NT2/D1 (cell line): ENCODE results near the gene NAALADL2.

Experiments
- DNase-seq: peaks from one replicate; pipeline ENCODE4 v3.0.0-alpha.2; 2011; ENCODE audit warnings: low read depth, low spot score
- H3K27me3 ChIP-seq: 2 replicates; pipeline ENCODE4 v1.6.0; 2011; ENCODE audit warnings: mild to moderate bottlenecking; ENCODE audit not compliant: insufficient read length, insufficient read depth
- H3K36me3 ChIP-seq: 2 replicates; pipeline ENCODE4 v1.6.1; 2011; ENCODE audit warnings: mild to moderate bottlenecking, low read length, mixed read lengths; ENCODE audit not compliant: insufficient read depth, insufficient read length
- H3K4me1 ChIP-seq: 2 replicates; pipeline ENCODE4 v1.5.1; 2011; ENCODE audit not compliant: insufficient read depth, insufficient read length
- H3K4me3 ChIP-seq: 2 replicates; pipeline ENCODE4 v1.5.1; 2011; ENCODE audit warnings: low read depth; ENCODE audit not compliant: insufficient read length
- H3K9ac ChIP-seq: 2 replicates; pipeline ENCODE4 v1.6.0; 2011; ENCODE audit warnings: low read depth; ENCODE audit not compliant: insufficient read length
- H3K9me3 ChIP-seq: 2 replicates; pipeline ENCODE4 v1.5.1; 2011; ENCODE audit warnings: mild to moderate bottlenecking, low read length; ENCODE audit not compliant: insufficient read depth
- SUZ12 ChIP-seq: IDR thresholded peaks from 2 replicates; pipeline ENCODE4 v1.6.1; 2011; ENCODE audit not compliant: insufficient read length, insufficient read depth; ENCODE audit errors: extremely low read depth
- YY1 ChIP-seq: IDR thresholded peaks from 2 replicates; pipeline ENCODE4 v1.6.1; 2011; ENCODE audit not compliant: insufficient read length, insufficient read depth
- ZNF274 ChIP-seq: IDR thresholded peaks from 2 replicates; pipeline ENCODE4 v1.6.1; 2011; ENCODE audit warnings: mild to moderate bottlenecking, low read depth, low read length

Gene NAALADL2

DNA sequence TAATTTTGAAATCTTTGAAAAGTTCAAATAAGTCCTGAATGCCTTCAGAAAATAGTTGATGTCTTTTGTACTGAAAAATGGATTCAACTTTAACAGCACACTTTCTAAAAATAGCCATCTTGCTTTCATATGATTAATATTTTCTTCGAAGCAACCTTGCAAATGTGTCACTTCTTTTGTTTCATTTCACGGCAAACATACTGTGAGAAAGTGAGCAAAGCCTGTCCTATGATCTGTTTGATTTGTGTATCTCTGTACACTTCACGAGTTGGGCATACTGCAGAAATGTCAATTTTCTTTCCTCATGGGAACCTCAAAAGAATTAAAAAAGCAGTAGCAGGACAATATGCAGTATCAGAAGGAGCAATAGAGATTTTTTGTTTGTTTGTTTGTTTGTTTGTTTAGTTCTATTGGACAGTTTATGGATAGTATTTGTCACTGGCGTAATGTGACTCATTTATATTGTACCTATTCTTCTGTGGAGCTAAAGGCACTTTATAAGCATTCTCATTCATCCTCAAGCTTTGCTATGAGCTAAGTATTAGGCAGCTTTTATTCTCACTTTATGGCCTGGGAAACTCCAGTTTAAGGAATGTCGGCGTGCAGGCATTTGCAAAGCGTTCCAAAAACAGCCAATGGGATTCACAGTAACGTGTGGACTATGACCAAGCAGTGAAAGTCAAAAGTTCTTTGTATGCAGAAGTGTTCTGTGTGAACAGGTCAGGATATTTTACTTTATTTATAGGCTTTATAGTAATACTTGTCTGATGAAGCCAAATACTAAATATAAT lies 572.0 kb downstream of the NAALADL2 start:
- DNase-seq: no peak
- Histone ChIP-seq H3K9ac (no peak overlapping the region), H3K36me3 (no peaks in the 10 kb centered on the region), H3K4me1 (no peaks in the 10 kb centered on the region), H3K27me3 (no peaks in the 10 kb centered on the region), H3K9me3 (no peaks in the 10 kb centered on the region), H3K4me3 (no peak overlapping the region)
- TF ChIP-seq YY1 (no peak), ZNF274 (no peak), SUZ12 (no peak)

DNA sequence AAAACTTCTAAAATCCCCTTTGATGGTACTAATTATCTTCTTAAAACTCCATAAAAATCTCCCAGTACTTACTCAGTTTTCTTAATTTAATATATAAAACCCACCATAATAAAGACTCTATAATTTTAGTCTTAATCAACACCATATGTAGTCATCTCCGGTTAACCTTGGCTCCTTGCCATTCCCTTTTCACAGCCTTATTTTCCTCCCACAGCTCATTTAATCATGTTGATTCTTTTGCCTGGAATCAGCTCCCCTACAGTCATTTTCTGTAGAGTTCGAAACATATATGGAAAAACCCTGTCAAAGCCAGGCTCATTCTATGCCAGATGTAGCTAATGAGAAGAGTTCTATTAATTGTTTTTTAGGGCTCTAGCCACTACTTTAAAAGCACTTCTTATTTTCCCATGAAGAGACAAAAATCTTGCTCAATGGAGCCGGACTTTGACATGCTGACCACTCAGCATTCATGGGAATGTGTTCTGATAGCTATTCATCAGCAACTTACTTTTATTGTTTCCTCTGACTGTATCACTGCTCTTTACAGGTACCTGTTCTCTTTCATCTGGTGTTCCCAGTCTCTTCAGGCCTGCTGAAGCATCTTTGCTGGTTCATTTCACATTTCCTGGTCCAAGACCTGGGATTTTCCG lies 573.4 kb downstream of the NAALADL2 start:
- DNase-seq: no peak
- H3K36me3 ChIP-seq: no peaks in the 10 kb centered on the region
- TF ChIP-seq YY1: no peak
- H3K4me3 ChIP-seq: no peak overlapping the region
- no peaks in the 10 kb centered on the region for H3K27me3 ChIP-seq
- H3K9me3 ChIP-seq: no peaks in the 10 kb centered on the region
- H3K4me1 ChIP-seq: no peaks in the 10 kb centered on the region
- H3K9ac ChIP-seq: no peak overlapping the region

DNA sequence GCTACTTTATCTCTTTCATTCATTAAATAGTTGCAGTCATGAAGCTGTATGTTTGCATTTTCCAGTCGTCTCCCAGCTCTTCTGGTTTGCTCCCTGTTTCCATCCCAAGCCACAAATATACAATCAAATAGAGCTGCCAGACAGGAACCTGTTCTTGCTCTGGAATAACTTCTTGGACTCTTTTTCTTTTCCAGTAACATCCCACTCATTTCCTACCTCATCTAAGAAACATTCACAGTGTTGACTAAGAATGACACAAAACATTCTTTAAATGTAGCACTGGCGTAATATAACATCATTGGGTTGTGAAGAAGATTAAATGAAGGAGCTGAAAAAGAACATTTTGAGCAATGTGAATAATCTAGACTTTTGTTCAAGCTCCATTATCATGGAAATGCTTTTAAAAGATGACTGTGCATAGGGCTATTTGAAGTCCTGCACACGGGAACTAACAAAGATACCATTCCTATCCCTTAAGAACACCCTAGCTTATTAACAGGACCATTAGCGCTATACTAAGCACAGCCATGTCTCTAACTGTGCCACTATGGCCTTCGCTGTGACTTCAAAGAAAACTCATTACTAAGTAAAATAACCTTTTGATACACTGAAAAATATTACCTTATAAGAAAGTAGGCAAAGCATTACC lies 574.0 kb downstream of the NAALADL2 start:
- H3K9ac ChIP-seq: no peak overlapping the region
- no peak overlapping the region for H3K4me3 ChIP-seq
- H3K27me3 ChIP-seq: no peaks in the 10 kb centered on the region
- no peaks in the 10 kb centered on the region for H3K36me3 ChIP-seq
- H3K4me1 ChIP-seq: no peaks in the 10 kb centered on the region
- DNase-seq: no peak
- no peaks in the 10 kb centered on the region for H3K9me3 ChIP-seq
- no peak for TF ChIP-seq SUZ12
- no peak for TF ChIP-seq ZNF274
- no peak for TF ChIP-seq YY1

DNA sequence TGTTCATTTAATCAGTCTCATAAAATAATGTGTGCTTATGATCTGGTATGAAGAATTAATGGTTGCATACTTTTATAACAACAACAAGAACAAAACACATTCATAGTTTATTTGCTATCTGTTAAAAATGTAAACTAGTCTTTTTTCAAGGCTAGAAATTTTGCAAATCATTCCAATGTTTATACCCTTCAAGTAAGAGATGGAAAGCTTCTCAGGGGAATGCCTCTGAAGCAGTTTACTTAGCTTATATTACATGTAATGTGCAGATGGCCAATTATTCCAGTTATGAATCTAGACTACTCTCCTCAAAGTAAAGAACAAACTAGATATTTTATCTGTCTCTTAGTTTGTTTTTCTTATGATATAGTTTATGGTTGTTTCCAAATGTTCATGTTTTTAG lies 575.4 kb downstream of the NAALADL2 start:
- Histone ChIP-seq H3K4me1 (no peaks in the 10 kb centered on the region), H3K4me3 (no peak overlapping the region), H3K27me3 (no peaks in the 10 kb centered on the region), H3K9me3 (no peaks in the 10 kb centered on the region), H3K9ac (no peak overlapping the region), H3K36me3 (no peaks in the 10 kb centered on the region)
- TF ChIP-seq YY1 (no peak), SUZ12 (no peak), ZNF274 (no peak)
- no peak for DNase-seq

DNA sequence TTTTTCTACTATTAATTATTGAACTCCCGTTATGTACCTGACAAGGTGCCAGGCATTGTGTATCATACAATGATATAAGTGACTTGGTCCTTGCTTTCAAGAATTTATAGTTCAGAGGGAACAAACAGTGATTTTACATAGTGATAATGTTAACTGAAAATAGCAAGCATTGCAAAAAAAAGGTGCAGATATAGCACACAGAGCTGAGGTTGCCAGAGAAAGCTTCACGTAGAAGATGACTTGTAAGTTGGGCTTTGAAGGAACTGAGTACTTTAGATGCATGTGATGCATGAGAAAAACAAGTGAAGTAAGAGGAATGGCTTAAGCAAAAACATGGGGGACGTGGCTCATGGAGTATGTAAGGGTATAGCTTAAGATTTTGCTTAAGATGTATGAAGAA lies 584.5 kb downstream of the NAALADL2 start:
- Histone ChIP-seq H3K27me3 (no peaks in the 10 kb centered on the region), H3K9ac (no peak overlapping the region), H3K4me1 (no peaks in the 10 kb centered on the region), H3K4me3 (no peak overlapping the region), H3K36me3 (no peaks in the 10 kb centered on the region), H3K9me3 (no peaks in the 10 kb centered on the region)
- TF ChIP-seq YY1: no peak
- no peak for TF ChIP-seq ZNF274
- TF ChIP-seq SUZ12: no peak
- no peak for DNase-seq

DNA sequence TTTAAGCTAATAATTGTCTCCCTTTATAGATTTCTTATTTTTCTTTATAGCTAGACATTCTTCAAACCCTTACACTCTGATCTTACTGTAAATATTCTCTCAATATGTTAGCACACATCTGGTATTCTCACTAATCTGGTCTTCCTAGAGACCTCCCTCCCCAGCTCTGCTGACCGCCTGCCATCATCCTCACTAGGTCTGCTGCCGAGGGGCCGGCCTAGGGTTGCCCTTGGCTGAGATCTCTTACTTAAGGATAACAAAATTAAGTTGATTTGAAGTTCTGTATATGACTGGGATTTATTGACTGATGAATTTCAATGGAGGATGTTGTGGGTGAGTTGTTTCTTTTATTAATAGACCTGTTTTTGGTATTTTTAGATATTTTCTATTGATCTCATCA lies 586.6 kb downstream of the NAALADL2 start:
- DNase-seq: no peak
- Histone ChIP-seq H3K36me3 (no peaks in the 10 kb centered on the region), H3K4me3 (no peak overlapping the region), H3K4me1 (no peaks in the 10 kb centered on the region), H3K27me3 (no peaks in the 10 kb centered on the region), H3K9ac (no peak overlapping the region), H3K9me3 (no peaks in the 10 kb centered on the region)
- no peak for TF ChIP-seq YY1
- TF ChIP-seq ZNF274: no peak

DNA sequence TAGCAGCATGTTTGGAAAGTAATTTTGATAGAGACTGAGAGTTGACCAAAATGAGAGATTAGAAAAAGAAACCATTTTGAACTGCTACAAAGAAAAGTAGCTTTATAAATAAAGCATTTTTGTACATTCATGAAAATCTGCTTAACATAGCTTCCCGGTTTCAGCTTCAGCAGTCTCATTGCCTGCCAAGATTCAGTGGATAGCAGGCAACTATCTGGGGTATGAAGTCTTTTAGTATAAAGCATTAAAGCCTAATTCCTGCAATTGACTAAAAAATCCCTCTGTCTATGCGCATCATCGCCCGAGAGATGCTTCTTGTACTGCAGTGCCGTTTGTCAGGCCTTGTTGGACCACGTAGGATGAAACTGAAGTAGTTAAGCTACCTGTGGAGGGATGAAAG lies 588.4 kb downstream of the NAALADL2 start:
- H3K4me1 ChIP-seq: no peaks in the 10 kb centered on the region
- no peak for TF ChIP-seq YY1
- TF ChIP-seq ZNF274: no peak
- TF ChIP-seq SUZ12: no peak
- H3K9ac ChIP-seq: no peak overlapping the region
- H3K27me3 ChIP-seq: no peaks in the 10 kb centered on the region
- no peak overlapping the region for H3K4me3 ChIP-seq
- no peaks in the 10 kb centered on the region for H3K36me3 ChIP-seq
- no peaks in the 10 kb centered on the region for H3K9me3 ChIP-seq
- no peak for DNase-seq
